Measurements from ENCODE around the gene WNK1.
"Not testable (repeated sequence)": the region's sequence is repeated elsewhere in the genome, so short reads cannot be mapped to it uniquely, and the experiment has no call there.

Gene WNK1

DNA sequence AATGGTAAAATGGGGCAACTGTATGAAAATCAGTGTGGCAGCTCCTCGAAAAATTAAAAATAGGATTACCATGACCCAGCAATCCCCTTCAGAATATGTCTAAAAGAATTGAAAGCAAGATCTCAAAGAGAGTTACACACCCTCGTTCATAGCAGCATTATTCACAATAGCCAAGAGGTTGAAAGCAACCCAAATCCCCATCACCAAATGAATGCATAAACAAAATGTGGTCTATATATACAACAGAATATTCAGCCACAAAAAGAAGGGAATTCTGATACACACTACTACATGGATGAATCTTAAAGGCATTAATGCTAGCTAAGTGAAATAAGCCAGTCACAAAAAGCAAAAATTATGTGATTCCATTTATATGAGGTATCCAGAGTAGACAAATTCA, 169.9 kb downstream of the WNK1 start:
- no peak overlapping the region for H3K4me3 ChIP-seq (ENCODE audit: low read length)
- TF ChIP-seq ZNF274 (IDR thresholded peaks at IDR 0.05; ENCODE audit: low read depth, low read length): no peak

DNA sequence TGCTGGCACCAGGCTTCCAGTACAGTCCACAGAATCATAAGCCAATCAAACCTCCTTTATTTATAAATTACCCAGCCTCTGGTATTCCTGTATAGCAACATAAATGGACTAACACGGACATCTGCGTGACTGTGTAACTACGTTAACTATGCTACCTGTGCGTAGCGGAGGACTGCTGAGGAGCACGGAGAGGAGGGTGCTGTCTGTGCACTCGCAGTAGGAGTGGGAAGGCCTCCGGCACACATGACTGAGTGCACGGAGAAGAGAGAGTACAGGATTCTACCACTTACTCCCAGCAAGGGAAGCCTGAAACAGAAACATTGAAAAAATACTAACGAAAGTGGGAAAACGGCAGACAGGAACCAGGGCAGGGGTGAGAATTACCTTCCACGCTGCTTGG, 174.3 kb downstream of the WNK1 start:
- TF ChIP-seq ZNF274 (IDR thresholded peaks at IDR 0.05; ENCODE audit: low read depth, low read length): no peak
- H3K4me3 ChIP-seq (ENCODE audit: low read length): no peak overlapping the region

DNA sequence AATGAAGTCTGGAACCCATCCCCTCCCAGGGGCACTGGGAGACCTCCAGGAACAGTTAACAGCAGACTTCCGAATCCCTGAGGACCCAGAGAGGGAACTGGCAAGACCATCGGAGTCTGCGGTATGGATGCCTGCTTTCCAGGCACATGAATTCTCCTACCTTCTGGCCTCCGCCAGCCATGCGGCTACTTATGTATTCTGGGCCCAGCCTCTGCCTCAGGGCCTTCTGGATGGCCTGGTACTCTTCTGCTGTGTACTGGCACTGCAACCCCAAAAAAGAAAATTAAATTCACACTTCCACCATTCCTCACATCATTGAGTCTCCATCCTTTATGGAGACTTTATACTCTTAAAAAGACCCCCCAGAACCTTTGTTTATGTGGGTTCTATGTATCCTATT, 178.7 kb downstream of the WNK1 start:
- no peak overlapping the region for H3K4me3 ChIP-seq (ENCODE audit: low read length)
- TF ChIP-seq ZNF274 (IDR thresholded peaks at IDR 0.05; ENCODE audit: low read depth, low read length): no peak

DNA sequence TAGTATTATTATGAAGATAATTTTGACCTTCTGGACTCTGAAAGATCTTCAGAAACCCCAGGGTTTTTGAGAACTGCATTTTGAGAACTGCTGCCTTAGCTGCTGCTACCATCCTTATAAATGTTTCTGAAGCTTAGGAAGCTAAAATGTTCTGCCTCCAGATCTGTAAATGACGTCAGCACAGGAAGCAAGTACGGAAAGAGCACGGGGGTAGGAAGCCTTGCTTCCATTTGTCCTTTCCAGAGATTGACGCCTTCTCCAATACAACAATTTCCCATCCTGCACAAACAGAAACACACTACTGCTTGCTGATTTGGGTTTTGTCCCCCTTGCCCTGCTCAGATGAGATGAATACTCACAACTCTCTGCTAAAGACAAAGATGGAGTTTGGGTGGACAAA, 179.2 kb downstream of the WNK1 start:
- TF ChIP-seq ZNF274 (IDR thresholded peaks at IDR 0.05; ENCODE audit: low read depth, low read length): no peak
- no peak overlapping the region for H3K4me3 ChIP-seq (ENCODE audit: low read length)

DNA sequence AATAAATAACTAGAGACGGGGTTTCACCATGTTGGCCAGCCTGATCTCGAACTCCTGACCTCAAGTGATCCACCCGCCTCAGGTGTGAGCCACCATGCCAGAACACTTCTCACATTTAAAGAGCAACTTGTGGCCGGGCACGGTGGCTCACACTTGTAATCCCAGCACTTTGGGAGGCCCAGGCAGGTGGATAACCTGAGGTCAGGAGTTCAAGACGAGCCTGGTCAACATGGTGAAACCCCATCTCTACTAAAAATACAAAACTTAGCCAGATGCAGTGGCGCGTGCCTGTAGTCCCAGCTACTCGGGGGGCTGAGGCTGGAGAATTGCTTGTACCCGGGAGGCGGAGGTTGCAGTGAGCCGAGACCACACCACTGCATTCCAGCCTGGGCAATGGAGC, 183.5 kb downstream of the WNK1 start:
- not testable (repeated sequence) for H3K4me3 ChIP-seq (ENCODE audit: low read length)

DNA sequence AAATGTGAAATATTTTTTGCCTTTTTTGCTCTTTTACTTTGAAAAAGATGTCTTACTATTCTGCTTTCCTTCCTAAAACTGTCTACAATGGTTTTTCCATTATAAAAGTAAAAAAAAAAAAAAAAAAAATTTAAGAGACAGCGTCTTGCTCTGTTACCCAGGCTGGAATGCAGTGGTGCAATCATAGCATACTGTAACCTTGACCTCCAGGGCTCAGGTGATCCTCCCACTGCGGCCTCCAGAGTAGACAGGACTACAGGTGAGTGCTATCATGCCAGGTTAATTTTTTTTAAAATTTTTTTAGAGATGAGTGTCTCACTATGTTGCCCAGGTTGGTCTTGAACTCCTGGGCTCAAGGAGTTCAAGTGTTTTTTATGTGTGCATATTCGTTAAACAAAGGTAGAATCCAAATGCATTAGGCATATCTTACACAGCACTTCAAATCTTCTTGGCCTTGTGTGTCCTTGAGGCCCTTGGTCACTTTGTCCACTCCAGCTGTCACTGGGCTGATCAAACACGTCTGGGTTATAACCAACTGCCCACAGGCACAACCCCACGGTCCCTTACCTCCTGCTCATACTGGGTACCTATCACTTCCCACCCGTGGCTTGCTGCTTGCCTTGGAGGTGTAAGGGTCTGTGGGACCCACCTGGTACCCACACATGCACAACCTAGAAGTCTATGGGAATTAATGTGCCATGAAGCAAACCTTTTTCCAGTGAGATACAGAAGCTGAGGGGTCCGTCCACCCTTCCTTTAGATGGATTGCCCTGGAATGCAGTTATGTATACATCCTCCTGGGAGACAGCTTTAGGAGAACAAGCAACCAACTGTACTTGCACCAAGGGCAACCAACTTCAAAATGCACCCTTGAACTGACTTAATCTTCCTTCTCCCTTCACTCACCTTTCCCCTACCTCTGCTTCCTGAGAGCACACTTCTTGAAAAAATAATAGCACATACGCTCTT, 184.3 kb downstream of the WNK1 start:
- H3K4me3 ChIP-seq (ENCODE audit: low read length): no peak overlapping the region
- TF ChIP-seq ZNF274 (IDR thresholded peaks at IDR 0.05; ENCODE audit: low read depth, low read length): no peak

DNA sequence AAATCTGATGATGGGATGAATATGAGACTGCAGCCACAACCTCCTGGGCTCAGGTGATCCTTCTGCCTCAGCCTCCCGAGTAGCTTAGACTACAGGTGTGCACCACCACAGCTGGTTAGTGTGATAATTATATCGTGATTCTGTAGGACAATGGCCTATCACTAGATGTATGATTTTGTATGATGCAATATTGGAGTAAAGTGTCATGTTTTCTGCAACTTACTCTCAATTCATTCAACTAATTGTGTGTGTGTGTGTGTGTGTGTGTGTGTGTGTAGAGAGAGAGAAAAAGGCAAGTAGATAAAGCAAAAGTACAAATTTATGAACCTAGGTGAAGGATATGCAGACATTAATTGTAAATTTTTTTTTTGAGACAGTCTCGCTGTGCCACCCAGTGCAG, 186.4 kb downstream of the WNK1 start:
- H3K4me3 ChIP-seq (ENCODE audit: low read length): no peak overlapping the region
- no peak for TF ChIP-seq ZNF274 (IDR thresholded peaks at IDR 0.05; ENCODE audit: low read depth, low read length)

DNA sequence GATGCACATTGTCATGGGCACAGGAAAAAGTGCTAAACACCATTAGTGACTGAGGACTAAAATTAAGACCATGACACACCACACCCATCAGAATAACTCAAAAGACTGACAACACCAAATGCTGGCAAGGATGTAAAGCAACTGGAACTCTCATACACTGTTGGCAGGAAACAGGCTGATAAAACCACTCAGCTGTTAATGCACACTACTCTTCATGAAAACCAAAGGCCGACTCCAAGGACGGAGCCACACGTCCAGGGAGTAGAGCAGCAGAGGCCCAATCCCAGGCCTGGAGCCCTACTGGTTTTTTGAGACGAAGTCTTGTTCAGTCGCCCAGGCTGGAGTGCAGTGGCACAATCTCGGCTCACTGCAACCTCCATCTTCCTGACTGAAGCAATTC, 190.7 kb downstream of the WNK1 start:
- no peak for TF ChIP-seq ZNF274 (IDR thresholded peaks at IDR 0.05; ENCODE audit: low read depth, low read length)
- H3K4me3 ChIP-seq (ENCODE audit: low read length): no peak overlapping the region

DNA sequence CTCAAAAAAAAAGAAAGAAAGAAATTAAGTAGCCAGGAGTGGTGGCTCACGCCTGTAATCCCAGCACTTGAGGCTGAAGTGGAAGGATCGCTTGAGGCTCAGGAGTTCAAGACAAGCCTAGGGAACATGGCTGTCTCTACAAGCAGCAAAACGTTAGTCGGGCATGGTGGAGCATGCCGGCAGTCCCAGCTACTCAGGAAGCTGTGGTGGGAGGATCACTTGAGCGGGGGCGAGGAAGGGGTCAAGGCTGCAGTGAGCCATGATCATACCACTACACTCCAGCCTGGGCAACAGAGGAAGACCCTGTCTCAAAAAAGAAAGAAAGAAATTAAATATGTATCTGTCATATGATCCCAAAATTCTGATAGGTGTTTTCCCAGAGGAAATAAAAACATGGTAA, 191.8 kb downstream of the WNK1 start:
- TF ChIP-seq ZNF274 (IDR thresholded peaks at IDR 0.05; ENCODE audit: low read depth, low read length): no peak
- no peak overlapping the region for H3K4me3 ChIP-seq (ENCODE audit: low read length)

DNA sequence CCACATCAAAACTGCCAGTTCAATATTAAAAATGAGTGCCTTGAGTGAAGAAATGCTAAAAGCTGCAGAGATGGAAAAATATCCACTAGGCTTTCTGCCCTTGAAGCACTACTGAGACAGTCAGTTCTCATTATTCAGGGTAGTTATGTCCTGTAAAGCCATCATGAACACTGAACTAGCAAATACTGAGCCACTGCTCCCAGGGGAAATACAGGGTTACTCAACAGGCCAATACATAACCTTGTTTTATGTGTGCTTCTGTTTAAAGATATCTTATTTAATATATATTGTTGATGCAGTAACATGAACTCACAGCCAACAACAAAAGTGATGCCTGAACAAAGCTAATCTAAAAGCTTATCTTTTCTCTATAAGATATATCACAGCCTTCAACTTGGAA, 193.8 kb downstream of the WNK1 start:
- H3K4me3 ChIP-seq (ENCODE audit: low read length): no peak overlapping the region
- TF ChIP-seq ZNF274 (IDR thresholded peaks at IDR 0.05; ENCODE audit: low read depth, low read length): no peak

DNA sequence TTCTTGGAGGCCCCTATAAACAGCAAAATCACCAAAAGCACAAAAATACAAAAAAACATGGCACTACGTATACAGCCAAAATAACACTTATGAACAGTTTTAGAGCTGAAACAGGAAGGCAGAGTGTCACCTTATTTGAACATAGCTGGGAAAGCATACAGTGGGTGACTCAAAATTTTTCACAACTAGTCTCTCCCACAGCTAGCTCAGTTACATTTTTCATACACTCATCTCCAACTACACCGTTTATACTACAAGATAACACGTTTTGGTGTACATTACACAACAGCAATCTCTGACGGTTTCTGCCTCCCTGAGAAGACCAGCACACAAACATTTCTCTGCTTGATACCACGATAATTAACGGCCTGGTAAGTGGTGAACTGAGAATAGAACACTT, 194.3 kb downstream of the WNK1 start:
- no peak for TF ChIP-seq ZNF274 (IDR thresholded peaks at IDR 0.05; ENCODE audit: low read depth, low read length)
- H3K4me3 ChIP-seq (ENCODE audit: low read length): no peak overlapping the region

DNA sequence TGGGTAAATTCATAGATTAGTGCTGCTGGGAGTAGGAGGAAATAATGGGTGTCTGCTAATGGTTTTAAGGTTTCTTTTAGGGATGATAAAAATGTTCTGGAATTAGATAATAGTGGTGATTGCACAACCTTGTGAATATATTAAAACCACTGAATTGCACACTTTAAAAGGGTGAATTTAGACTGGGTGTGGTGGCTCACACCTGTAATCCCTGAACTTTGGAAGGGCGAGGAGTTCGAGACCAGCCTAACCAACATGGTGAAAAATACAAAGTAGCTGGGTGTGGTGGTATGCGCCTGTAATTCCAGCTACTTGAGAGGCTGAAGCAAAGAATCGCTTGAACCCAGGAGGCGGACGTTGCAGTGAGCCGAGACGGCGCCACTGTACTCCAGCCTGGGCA, 195.9 kb downstream of the WNK1 start:
- TF ChIP-seq ZNF274 (IDR thresholded peaks at IDR 0.05; ENCODE audit: low read depth, low read length): no peak
- H3K4me3 ChIP-seq (ENCODE audit: low read length): peak overlapping the region; percentile 73

DNA sequence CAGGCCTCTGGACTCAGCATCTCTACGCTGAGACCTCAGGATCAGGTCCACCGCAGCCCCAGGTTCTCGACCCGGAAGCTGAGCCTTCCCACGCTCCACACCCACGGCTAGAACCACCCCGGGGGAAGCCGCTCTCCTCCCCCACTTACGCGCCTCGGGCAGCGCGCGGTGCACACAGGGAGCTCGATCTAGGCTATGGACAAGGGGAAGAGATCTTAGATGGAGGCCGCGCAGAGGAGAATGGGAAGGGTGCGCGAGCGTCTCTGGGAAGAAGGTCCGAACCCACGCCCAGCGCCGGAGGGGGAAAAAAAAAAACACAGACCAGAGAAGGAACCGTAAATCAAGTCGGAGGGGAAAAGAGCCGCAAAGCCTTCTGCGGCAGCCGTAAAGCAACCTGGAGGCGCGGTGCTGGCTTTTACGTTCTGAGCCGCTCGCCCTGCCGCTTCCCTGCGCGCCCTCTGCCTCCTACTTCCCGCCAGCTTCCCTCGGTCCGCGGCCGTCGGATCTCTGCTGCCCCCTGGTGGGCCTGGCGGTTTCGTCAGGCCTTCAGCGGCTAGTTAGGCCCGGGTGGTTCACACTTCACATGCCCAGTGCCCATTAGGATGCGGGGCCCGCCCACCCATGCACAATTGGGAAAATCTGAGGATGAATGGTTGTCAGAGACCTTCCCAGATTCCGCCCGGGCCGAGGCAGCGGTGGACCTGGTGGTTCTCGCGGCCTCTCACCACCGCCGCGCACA, 197.2 kb downstream of the WNK1 start, which contains the start of gene RAD52:
Gene RAD52 (minus strand): TSS at position 242 of the 739 bp plus-strand sequence. CDS start 16,636 bp downstream, outside the sequence.
- TF ChIP-seq ZNF274 (IDR thresholded peaks at IDR 0.05; ENCODE audit: low read depth, low read length): no peak
- H3K4me3 ChIP-seq (ENCODE audit: low read length): peak within 1 kb of the TSS; percentile 73

DNA sequence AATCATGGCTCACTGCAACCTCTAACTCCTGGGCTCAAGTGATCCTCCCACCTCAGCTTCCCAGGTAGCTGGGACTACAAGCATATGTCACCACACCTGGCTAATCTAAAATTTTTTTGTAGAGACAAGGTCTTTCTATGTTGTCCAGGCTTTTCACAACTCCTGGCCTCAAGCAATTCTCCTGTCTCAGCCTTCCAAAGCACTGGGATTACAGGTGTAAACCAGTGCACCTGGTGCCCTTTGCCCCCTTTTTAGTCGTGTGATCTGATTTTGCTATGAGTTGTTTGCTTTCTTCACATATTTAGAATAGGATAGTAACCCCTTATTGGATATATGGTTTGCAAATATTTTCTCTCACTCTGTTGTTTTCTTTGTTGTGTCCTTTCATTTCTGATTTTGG, 198.8 kb downstream of the WNK1 start:
- no peak for TF ChIP-seq ZNF274 (IDR thresholded peaks at IDR 0.05; ENCODE audit: low read depth, low read length)
- H3K4me3 ChIP-seq (ENCODE audit: low read length): no peak overlapping the region

DNA sequence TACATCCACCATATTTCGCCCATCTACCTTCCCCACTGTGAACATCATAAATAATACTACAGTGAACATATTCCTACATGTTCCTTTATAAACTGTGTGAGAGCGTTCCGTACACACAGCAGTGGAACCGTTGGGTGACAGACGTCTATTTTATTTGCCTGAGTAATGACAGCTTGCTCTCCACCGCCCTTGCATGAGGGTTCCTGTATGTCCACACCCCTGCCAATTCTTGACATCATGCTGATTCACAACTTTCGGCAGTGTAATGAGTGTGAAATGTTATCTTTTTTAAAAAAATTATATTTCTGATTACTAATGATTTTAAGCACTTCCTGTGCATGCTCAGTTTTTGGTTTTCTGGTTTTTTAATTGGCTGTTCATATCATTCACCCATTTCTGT, 201.4 kb downstream of the WNK1 start:
- no peak for TF ChIP-seq ZNF274 (IDR thresholded peaks at IDR 0.05; ENCODE audit: low read depth, low read length)
- no peak overlapping the region for H3K4me3 ChIP-seq (ENCODE audit: low read length)

Measured in GM08714 (cell line).